Pulmonary artery endothelial cell (primary cell): ENCODE data around the gene AMPD3. TPM values are rescaled to one million over a fixed set of nuclear protein-coding genes. Genes with fewer than 3 reads are reported as not detected.
A peak's percentile ranks its signal among the peaks of the same experiment; 100 is the strongest.

ENCODE experiments used
- DNase-seq: peaks from one replicate; pipeline ENCODE4 v3.0.0-alpha.2; 2011; ENCODE audit warnings: low read depth, low spot score
- total RNA-seq: library from RNA; depleted of rRNA; stranded (reverse); fragments of >200 nt; gene quantifications from 2 replicates; pipeline ENCODE4 v1.2.3, GENCODE V29; 2014

Gene AMPD3
- total RNA-seq, 1 donor from 2014 or later, result 0.66 TPM

- no peak for DNase-seq
Observed at GRCh38 chr11:10488121-10488933, 33.3 kb downstream of the AMPD3 start.

- DNase-seq, result no peak
Observed at GRCh38 chr11:10488934-10489691, 34.0 kb downstream of the AMPD3 start.

- no peak for DNase-seq
Observed at GRCh38 chr11:10490032-10490397, 35.0 kb downstream of the AMPD3 start.

GRCh38 chr11:10490398-10491241 is 35.6 kb downstream of the AMPD3 start:
- DNase-seq, result peak; percentile 83

GRCh38 chr11:10492084-10492483 is 37.0 kb downstream of the AMPD3 start:
- DNase-seq, result no peak

GRCh38 chr11:10493041-10493663 is 38.1 kb downstream of the AMPD3 start:
- no peak for DNase-seq

GRCh38 chr11:10494636-10495463 is 39.8 kb downstream of the AMPD3 start:
- DNase-seq, result no peak

GRCh38 chr11:10495464-10495786 is 40.4 kb downstream of the AMPD3 start:
- DNase-seq, result no peak

GRCh38 chr11:10496296-10496936 is 41.4 kb downstream of the AMPD3 start:
- no peak for DNase-seq

GRCh38 chr11:10497371-10498021 is 42.4 kb downstream of the AMPD3 start:
- DNase-seq, result no peak

GRCh38 chr11:10498022-10498400 is 42.9 kb downstream of the AMPD3 start:
- DNase-seq, result no peak

GRCh38 chr11:10498426-10499250 is 43.6 kb downstream of the AMPD3 start:
- no peak for DNase-seq

GRCh38 chr11:10499452-10499851 is 44.4 kb downstream of the AMPD3 start:
- DNase-seq, result no peak

- DNase-seq, result no peak
Observed at GRCh38 chr11:10499874-10500601, 45.0 kb downstream of the AMPD3 start.

- DNase-seq, result no peak
Observed at GRCh38 chr11:10500757-10501684, 46.0 kb downstream of the AMPD3 start.

GRCh38 chr11:10502065-10502680 is 47.1 kb downstream of the AMPD3 start:
- DNase-seq, result no peak

GRCh38 chr11:10502770-10503169 is 47.7 kb downstream of the AMPD3 start:
- no peak for DNase-seq
